K562 (cell line): ENCODE results near the gene ZNF112. TPM values are rescaled to one million over a fixed set of nuclear protein-coding genes. Genes with fewer than 3 reads are reported as not detected.

ENCODE experiments used
- KDM5B ChIP-seq: fragments of 200-600 bp; sonication (generic); IDR thresholded peaks from 2 replicates; pipeline ENCODE4 v1.6.1; 2012; ENCODE audit warnings: low read depth, mild to moderate bottlenecking, moderate library complexity, low read length, control low read depth, inconsistent platforms; ENCODE audit not compliant: insufficient replicate concordance
- SMAD2 ChIP-seq: fragments of 150-350 bp; IDR thresholded peaks from 2 replicates; pipeline ENCODE4 v1.6.1; 2014; ENCODE audit warnings: low read depth, mild to moderate bottlenecking, low read length
- SMAD4 ChIP-seq: fragments of 250-450 bp; sonication (Bioruptor Pico); conservative IDR thresholded peaks from 2 replicates; pipeline ENCODE4 v1.8.0; 2021; ENCODE audit warnings: inconsistent platforms, mild to moderate bottlenecking, moderate library complexity
- TAF9B ChIP-seq: fragments of 450-650 bp; IDR thresholded peaks from 2 replicates; pipeline ENCODE4 v1.6.1; 2018; ENCODE audit warnings: mild to moderate bottlenecking; ENCODE audit not compliant: partially characterized antibody
- ZC3H11A ChIP-seq: IDR thresholded peaks from 2 replicates; pipeline ENCODE4 v1.6.1; 2012; ENCODE audit warnings: low read depth, low read length, improper control_type of control experiment
- polyA plus RNA-seq, 8 experiments: library from polyadenylated mRNA; depleted of rRNA in 4 of 8; stranded (reverse) in 5 of 8; unstranded in 3 of 8; fragments of >200 nt; fragmentation: Nextera tagmentation in 2 of 8; fragmentation: Illumina TruSeq in 1 of 8; extraction: Ambion mirVana in 2 of 8; extraction: Trizol in 1 of 8; gene quantifications; 2 replicates each; pipeline versions ENCODE4 v1.2.1 to v1.2.3, GENCODE V29; 2011 to 2014; ENCODE audit warnings: inconsistent platforms in 1 of 8, missing spikeins in 1 of 8
- total RNA-seq, 7 experiments: library from RNA; depleted of rRNA in 6 of 7; stranded (reverse); fragments of >200 nt in 6 of 7; fragmentation: Illumina TruSeq in 2 of 7; extraction: Trizol in 2 of 7; gene quantifications; 2 replicates each; pipeline versions ENCODE4 v1.2.1 to v1.2.3, GENCODE V29; 2011 to 2021; ENCODE audit warnings: low replicate concordance in 1 of 7
- TF ChIP-seq, protein P1 (sequence below): fragments of 450-650 bp; IDR thresholded peaks from 2 replicates; pipeline ENCODE4 v1.6.1; 2016; ENCODE audit warnings: mild to moderate bottlenecking, moderate library complexity
- TF ChIP-seq, protein P2 (sequence below): fragments of 250-450 bp; sonication (Bioruptor Pico); IDR thresholded peaks from 2 replicates; pipeline ENCODE4 v1.6.1; 2021; ENCODE audit warnings: mild to moderate bottlenecking
- TF ChIP-seq, protein P3 (sequence below), 2 experiments: IDR thresholded peaks; 2 replicates each; pipeline ENCODE4 v1.6.1; 2012; ENCODE audit warnings: improper control_type of control experiment in 2 of 2, low read depth in 2 of 2, low read length in 2 of 2, borderline replicate concordance in 1 of 2
- TF ChIP-seq, protein P4 (sequence below): fragments of 250-450 bp; sonication (Bioruptor Pico); IDR thresholded peaks from 2 replicates; pipeline ENCODE4 v1.9.0; 2021; ENCODE audit warnings: mild to moderate bottlenecking
- TF ChIP-seq, protein P5 (sequence below), 2 experiments: fragments of 450-650 bp; conservative IDR thresholded peaks; 2 replicates each; pipeline ENCODE4 v1.6.1; 2017; ENCODE audit warnings: mild to moderate bottlenecking in 2 of 2, moderate library complexity in 2 of 2

ZNF112 gene
- total and polyA plus RNA-seq, 9 of the 15 experiments (the other 6 are each of a cell fraction or from before 2014, with no cell fraction given) = 0.21 to 1.3 (median 0.61) TPM

DNA sequence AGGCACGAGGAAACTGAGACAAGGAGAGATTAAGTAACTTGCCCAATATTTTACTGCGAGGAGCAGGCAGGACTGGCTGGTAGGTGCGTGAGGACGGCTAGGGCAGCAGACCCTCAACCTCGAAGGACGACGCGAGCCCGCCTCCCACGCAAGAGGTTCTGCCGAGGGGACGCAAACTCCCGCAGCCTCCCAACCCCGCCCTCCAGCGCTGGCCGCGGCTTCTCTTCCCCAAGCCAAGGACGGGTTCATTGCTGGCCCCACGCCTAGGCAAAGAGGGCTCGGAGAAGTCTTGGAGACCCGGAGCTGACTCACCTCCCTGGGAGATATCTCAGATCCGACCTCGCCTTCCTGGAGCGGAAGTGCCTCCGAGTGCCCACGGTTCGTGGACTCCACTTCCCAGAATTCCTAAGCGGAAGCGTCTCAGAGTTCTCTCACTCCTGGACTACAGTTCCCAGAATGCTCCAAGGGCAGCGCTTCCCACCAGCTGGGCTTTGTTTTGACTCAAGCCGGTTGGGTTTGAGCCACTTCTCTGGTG, 51.8 kb downstream of the ZNF112 start, which contains the start of gene ZNF235 (continued):
- TF ChIP-seq, protein P1, sequence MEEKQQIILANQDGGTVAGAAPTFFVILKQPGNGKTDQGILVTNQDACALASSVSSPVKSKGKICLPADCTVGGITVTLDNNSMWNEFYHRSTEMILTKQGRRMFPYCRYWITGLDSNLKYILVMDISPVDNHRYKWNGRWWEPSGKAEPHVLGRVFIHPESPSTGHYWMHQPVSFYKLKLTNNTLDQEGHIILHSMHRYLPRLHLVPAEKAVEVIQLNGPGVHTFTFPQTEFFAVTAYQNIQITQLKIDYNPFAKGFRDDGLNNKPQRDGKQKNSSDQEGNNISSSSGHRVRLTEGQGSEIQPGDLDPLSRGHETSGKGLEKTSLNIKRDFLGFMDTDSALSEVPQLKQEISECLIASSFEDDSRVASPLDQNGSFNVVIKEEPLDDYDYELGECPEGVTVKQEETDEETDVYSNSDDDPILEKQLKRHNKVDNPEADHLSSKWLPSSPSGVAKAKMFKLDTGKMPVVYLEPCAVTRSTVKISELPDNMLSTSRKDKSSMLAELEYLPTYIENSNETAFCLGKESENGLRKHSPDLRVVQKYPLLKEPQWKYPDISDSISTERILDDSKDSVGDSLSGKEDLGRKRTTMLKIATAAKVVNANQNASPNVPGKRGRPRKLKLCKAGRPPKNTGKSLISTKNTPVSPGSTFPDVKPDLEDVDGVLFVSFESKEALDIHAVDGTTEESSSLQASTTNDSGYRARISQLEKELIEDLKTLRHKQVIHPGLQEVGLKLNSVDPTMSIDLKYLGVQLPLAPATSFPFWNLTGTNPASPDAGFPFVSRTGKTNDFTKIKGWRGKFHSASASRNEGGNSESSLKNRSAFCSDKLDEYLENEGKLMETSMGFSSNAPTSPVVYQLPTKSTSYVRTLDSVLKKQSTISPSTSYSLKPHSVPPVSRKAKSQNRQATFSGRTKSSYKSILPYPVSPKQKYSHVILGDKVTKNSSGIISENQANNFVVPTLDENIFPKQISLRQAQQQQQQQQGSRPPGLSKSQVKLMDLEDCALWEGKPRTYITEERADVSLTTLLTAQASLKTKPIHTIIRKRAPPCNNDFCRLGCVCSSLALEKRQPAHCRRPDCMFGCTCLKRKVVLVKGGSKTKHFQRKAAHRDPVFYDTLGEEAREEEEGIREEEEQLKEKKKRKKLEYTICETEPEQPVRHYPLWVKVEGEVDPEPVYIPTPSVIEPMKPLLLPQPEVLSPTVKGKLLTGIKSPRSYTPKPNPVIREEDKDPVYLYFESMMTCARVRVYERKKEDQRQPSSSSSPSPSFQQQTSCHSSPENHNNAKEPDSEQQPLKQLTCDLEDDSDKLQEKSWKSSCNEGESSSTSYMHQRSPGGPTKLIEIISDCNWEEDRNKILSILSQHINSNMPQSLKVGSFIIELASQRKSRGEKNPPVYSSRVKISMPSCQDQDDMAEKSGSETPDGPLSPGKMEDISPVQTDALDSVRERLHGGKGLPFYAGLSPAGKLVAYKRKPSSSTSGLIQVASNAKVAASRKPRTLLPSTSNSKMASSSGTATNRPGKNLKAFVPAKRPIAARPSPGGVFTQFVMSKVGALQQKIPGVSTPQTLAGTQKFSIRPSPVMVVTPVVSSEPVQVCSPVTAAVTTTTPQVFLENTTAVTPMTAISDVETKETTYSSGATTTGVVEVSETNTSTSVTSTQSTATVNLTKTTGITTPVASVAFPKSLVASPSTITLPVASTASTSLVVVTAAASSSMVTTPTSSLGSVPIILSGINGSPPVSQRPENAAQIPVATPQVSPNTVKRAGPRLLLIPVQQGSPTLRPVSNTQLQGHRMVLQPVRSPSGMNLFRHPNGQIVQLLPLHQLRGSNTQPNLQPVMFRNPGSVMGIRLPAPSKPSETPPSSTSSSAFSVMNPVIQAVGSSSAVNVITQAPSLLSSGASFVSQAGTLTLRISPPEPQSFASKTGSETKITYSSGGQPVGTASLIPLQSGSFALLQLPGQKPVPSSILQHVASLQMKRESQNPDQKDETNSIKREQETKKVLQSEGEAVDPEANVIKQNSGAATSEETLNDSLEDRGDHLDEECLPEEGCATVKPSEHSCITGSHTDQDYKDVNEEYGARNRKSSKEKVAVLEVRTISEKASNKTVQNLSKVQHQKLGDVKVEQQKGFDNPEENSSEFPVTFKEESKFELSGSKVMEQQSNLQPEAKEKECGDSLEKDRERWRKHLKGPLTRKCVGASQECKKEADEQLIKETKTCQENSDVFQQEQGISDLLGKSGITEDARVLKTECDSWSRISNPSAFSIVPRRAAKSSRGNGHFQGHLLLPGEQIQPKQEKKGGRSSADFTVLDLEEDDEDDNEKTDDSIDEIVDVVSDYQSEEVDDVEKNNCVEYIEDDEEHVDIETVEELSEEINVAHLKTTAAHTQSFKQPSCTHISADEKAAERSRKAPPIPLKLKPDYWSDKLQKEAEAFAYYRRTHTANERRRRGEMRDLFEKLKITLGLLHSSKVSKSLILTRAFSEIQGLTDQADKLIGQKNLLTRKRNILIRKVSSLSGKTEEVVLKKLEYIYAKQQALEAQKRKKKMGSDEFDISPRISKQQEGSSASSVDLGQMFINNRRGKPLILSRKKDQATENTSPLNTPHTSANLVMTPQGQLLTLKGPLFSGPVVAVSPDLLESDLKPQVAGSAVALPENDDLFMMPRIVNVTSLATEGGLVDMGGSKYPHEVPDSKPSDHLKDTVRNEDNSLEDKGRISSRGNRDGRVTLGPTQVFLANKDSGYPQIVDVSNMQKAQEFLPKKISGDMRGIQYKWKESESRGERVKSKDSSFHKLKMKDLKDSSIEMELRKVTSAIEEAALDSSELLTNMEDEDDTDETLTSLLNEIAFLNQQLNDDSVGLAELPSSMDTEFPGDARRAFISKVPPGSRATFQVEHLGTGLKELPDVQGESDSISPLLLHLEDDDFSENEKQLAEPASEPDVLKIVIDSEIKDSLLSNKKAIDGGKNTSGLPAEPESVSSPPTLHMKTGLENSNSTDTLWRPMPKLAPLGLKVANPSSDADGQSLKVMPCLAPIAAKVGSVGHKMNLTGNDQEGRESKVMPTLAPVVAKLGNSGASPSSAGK = peak; percentile 55
- no peak for TF ChIP-seq KDM5B
- TF ChIP-seq ZC3H11A = no peak
- TF ChIP-seq, protein P2, sequence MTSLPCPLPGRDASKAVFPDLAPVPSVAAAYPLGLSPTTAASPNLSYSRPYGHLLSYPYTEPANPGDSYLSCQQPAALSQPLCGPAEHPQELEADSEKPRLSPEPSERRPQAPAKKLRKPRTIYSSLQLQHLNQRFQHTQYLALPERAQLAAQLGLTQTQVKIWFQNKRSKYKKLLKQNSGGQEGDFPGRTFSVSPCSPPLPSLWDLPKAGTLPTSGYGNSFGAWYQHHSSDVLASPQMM (CRISPR knock-in tag) = no peak
- TF ChIP-seq, protein P3, sequence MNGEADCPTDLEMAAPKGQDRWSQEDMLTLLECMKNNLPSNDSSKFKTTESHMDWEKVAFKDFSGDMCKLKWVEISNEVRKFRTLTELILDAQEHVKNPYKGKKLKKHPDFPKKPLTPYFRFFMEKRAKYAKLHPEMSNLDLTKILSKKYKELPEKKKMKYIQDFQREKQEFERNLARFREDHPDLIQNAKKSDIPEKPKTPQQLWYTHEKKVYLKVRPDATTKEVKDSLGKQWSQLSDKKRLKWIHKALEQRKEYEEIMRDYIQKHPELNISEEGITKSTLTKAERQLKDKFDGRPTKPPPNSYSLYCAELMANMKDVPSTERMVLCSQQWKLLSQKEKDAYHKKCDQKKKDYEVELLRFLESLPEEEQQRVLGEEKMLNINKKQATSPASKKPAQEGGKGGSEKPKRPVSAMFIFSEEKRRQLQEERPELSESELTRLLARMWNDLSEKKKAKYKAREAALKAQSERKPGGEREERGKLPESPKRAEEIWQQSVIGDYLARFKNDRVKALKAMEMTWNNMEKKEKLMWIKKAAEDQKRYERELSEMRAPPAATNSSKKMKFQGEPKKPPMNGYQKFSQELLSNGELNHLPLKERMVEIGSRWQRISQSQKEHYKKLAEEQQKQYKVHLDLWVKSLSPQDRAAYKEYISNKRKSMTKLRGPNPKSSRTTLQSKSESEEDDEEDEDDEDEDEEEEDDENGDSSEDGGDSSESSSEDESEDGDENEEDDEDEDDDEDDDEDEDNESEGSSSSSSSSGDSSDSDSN (IDR thresholded peaks at IDR 0.05; ENCODE audit: borderline replicate concordance in 1 of 2, low read depth in 2 of 2, low read length in 2 of 2) = peak; percentile 89 to 92; a peak in 3 of 4 replicates
- peak; percentile 9; the same call in 1 of the 2 replicates for TF ChIP-seq SMAD4
- TF ChIP-seq, protein P4, sequence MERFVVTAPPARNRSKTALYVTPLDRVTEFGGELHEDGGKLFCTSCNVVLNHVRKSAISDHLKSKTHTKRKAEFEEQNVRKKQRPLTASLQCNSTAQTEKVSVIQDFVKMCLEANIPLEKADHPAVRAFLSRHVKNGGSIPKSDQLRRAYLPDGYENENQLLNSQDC (CRISPR knock-in tag) = no peak
- no peak for TF ChIP-seq SMAD2
- TF ChIP-seq, protein P5, sequence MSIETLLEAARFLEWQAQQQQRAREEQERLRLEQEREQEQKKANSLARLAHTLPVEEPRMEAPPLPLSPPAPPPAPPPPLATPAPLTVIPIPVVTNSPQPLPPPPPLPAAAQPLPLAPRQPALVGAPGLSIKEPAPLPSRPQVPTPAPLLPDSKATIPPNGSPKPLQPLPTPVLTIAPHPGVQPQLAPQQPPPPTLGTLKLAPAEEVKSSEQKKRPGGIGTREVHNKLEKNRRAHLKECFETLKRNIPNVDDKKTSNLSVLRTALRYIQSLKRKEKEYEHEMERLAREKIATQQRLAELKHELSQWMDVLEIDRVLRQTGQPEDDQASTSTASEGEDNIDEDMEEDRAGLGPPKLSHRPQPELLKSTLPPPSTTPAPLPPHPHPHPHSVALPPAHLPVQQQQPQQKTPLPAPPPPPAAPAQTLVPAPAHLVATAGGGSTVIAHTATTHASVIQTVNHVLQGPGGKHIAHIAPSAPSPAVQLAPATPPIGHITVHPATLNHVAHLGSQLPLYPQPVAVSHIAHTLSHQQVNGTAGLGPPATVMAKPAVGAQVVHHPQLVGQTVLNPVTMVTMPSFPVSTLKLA (conservative IDR thresholded peaks at IDR 0.05) = peak; percentile 40 to 51; a peak in 3 of 4 replicates
- no peak for TF ChIP-seq TAF9B
